ENCODE measurements around the gene DNAH9. TPM values are rescaled to one million over a fixed set of nuclear protein-coding genes. Genes with fewer than 3 reads are reported as not detected.

Gene DNAH9
- polyA plus RNA-seq, 1 experiment = not detected

DNA sequence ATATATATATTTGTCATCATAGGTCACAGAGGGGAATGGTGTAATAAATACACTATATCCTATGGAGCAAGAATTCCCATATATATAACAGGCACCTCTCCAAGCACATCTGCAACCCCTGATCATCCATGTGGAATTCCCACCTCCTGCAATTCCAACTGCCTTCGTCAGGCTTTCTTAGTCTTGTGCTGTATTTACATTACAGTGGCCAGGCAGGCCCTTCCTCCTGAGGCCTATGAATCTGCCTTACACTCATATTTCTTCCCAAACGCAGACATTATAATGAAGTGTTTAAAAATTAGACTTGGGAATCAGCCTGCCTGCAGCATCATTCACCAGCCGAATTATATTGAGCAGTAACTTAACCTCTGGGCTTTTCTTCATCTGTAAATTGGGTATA is 19.3 kb upstream of the DNAH9 start:
- ChIA-PET CTCF (no interaction called here), POLR2A (no interaction called here)
- Histone ChIP-seq H3K4me3 (ENCODE audit: low read depth, low read length) (no peak overlapping the region), H3K27ac (ENCODE audit: low read depth, low read length) (no peak overlapping the region), H3K9me3 (ENCODE audit: control insufficient read depth, insufficient read depth, low read length) (peaks cover 27% of the 10 kb centered on the region), H3K27me3 (ENCODE audit: control insufficient read depth, insufficient read depth, low read length) (no peaks in the 10 kb centered on the region)
- no peak for DNase-seq (ENCODE audit: low read depth, low spot score)
- TF ChIP-seq, protein P1, sequence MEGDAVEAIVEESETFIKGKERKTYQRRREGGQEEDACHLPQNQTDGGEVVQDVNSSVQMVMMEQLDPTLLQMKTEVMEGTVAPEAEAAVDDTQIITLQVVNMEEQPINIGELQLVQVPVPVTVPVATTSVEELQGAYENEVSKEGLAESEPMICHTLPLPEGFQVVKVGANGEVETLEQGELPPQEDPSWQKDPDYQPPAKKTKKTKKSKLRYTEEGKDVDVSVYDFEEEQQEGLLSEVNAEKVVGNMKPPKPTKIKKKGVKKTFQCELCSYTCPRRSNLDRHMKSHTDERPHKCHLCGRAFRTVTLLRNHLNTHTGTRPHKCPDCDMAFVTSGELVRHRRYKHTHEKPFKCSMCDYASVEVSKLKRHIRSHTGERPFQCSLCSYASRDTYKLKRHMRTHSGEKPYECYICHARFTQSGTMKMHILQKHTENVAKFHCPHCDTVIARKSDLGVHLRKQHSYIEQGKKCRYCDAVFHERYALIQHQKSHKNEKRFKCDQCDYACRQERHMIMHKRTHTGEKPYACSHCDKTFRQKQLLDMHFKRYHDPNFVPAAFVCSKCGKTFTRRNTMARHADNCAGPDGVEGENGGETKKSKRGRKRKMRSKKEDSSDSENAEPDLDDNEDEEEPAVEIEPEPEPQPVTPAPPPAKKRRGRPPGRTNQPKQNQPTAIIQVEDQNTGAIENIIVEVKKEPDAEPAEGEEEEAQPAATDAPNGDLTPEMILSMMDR (IDR thresholded peaks at IDR 0.05; ENCODE audit: low read depth, low read length) = no peak

DNA sequence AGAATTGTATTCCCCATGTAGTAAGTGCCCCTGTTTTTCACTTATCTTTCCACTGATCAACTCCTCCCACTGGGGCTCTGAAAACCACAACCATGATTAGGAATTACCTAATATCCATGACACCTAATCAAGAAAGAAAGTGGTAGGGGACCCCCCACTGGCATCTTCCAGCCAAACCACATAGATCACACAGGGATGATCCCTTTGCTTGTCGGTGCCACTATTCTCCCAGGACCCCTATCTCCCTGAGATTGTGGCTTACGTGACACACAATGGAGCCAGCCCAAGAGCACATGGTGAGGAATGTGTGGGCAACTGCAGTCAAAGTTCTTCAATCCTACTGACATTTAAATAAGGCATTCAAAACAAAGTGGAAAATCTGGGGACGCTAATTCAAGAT is 17.6 kb upstream of the DNAH9 start:
- no peak for DNase-seq (ENCODE audit: low read depth, low spot score)
- POLR2A ChIA-PET = no interaction called here
- CTCF ChIA-PET = no interaction called here

DNA sequence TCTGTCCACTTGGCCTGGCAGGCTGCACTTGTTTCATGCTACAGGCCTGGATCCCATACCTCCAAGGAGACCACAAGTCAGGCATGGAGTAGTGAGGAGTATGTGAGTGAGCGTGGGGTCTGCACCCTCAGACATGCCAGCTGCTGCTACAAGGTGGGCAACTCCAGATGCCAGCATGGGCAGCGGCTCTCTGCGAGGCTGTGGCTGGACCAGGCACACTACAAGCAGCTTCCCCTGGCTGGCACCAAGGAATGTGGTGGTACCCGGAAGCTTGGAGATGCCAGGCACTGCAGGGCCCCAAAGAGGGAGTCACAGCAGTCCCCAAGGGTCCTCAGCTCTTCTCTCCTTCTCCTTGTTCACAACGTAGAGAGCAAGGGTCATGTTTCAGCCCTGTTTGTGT is 16.1 kb upstream of the DNAH9 start:
- Histone ChIP-seq H3K27me3 (ENCODE audit: control insufficient read depth, insufficient read depth, low read length) (no peaks in the 10 kb centered on the region), H3K9me3 (ENCODE audit: control insufficient read depth, insufficient read depth, low read length) (peaks cover 32% of the 10 kb centered on the region), H3K27ac (ENCODE audit: low read depth, low read length) (no peak overlapping the region), H3K4me3 (ENCODE audit: low read depth, low read length) (no peak overlapping the region)
- no peak for DNase-seq (ENCODE audit: low read depth, low spot score)
- CTCF ChIA-PET = interaction anchor here (0.6 kb wide), 1 partner anchor 295 kb away, joined by 7 read pairs; no protein-coding TSS in a partner anchor
- POLR2A ChIA-PET = no interaction called here
- TF ChIP-seq, protein P1 (IDR thresholded peaks at IDR 0.05; ENCODE audit: low read depth, low read length) = no peak

More for the DNA sequence above, 17.6 kb upstream of the DNAH9 start:
- Histone ChIP-seq H3K27me3 (ENCODE audit: control insufficient read depth, insufficient read depth, low read length) (no peaks in the 10 kb centered on the region), H3K4me3 (ENCODE audit: low read depth, low read length) (no peak overlapping the region), H3K9me3 (ENCODE audit: control insufficient read depth, insufficient read depth, low read length) (peaks cover 24% of the 10 kb centered on the region), H3K27ac (ENCODE audit: low read depth, low read length) (no peak overlapping the region)
- TF ChIP-seq, protein P1 (IDR thresholded peaks at IDR 0.05; ENCODE audit: low read depth, low read length) = no peak

DNA sequence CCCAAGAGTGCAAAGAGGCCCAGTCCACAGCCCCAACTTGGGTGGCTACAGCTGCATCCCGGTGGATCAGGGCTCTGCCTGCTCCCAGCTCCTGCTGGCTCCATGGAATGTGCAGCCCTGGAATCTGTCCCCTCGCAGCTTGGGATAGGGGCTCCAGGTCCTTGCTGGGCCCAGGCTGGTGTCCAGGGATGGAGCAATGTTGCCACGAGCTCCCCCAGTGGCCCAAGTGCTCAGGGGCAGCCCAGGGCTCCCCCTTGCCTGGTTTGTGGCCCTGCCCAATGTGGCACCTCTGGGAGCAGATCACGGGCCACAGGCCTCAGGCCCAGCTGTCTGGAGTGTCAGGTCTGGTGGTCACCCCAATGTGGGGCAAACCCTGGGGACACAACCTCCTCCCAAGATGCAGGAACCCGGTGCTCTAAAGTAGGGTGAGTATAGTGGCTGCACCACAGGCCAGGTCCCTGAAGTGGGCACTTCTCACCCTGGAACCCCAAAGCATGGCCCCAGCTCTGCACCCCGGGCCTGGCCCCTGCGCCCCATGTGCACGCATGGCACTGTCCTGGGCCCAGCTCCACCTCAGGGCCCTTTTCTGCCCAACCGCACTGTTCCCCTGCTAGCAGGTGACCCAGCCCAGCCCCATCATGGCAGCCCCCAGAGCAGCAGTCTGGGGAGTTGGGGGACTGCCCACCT is 14.8 kb upstream of the DNAH9 start:
- ChIA-PET POLR2A (no interaction called here), CTCF (no interaction called here)
- Histone ChIP-seq H3K4me3 (ENCODE audit: low read depth, low read length) (no peak overlapping the region), H3K27me3 (ENCODE audit: control insufficient read depth, insufficient read depth, low read length) (no peaks in the 10 kb centered on the region), H3K9me3 (ENCODE audit: control insufficient read depth, insufficient read depth, low read length) (peaks cover 32% of the 10 kb centered on the region), H3K27ac (ENCODE audit: low read depth, low read length) (no peak overlapping the region)
- no peak for DNase-seq (ENCODE audit: low read depth, low spot score)
- TF ChIP-seq, protein P1 (IDR thresholded peaks at IDR 0.05; ENCODE audit: low read depth, low read length) = no peak

DNA sequence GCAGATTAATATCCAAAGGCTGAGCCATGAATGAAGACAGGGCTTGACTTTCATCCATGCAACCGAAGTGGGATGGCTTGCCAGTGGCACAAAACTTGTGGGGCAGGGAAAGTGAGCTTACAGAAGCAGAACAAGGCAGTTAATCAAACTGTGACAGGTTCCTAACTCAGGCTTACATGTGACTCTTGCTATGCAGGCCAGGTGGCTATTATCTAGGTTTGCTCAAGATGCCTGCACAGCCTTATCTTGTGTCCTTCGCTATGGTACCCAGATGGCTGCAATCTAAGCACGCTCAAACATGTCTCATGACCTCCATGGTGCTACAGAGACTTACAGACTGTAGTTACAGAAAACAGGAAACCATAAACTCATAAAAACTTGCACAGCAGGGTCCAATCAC is 8.6 kb upstream of the DNAH9 start:
- Histone ChIP-seq H3K4me3 (ENCODE audit: low read depth, low read length) (no peak overlapping the region), H3K27me3 (ENCODE audit: control insufficient read depth, insufficient read depth, low read length) (no peaks in the 10 kb centered on the region), H3K9me3 (ENCODE audit: control insufficient read depth, insufficient read depth, low read length) (peaks cover 24% of the 10 kb centered on the region), H3K27ac (ENCODE audit: low read depth, low read length) (no peak overlapping the region)
- no peak for DNase-seq (ENCODE audit: low read depth, low spot score)
- ChIA-PET POLR2A (no interaction called here), CTCF (no interaction called here)
- TF ChIP-seq, protein P1 (IDR thresholded peaks at IDR 0.05; ENCODE audit: low read depth, low read length) = no peak
